Nephron progenitor cell (in vitro differentiated cells): Measurements from ENCODE around the gene PDE6C.

ENCODE experiments used
- DNase-seq: peaks from one replicate; pipeline ENCODE4 v3.0.0; 2021
- H3K27ac Mint-ChIP-seq: 2 replicates; pipeline ENCODE4 v1.8.0; 2021; ENCODE audit warnings: mild to moderate bottlenecking, moderate library complexity, mixed read lengths
- H3K27me3 Mint-ChIP-seq: 2 replicates; pipeline ENCODE4 v1.8.0; 2021; ENCODE audit warnings: mild to moderate bottlenecking, low read depth, mixed read lengths; ENCODE audit not compliant: poor library complexity
- H3K36me3 Mint-ChIP-seq: 2 replicates; pipeline ENCODE4 v1.8.0; 2021; ENCODE audit warnings: low read depth, mixed read lengths
- H3K4me1 Mint-ChIP-seq: 2 replicates; pipeline ENCODE4 v1.8.0; 2021; ENCODE audit warnings: mixed read lengths
- H3K4me3 Mint-ChIP-seq: 2 replicates; pipeline ENCODE4 v1.8.0; 2021; ENCODE audit warnings: mild to moderate bottlenecking, moderate library complexity, mixed read lengths
- H3K9me3 Mint-ChIP-seq: 2 replicates; pipeline ENCODE4 v1.8.0; 2021; ENCODE audit warnings: mild to moderate bottlenecking, moderate library complexity, mixed read lengths
- CTCF ChIP-seq: fragments of 200-600 bp; sonication (generic); IDR thresholded peaks from 2 replicates; pipeline ENCODE4 v1.5.0; 2021; ENCODE audit warnings: antibody characterized with exemption

The PDE6C gene

GRCh38 chr10:93628858-93629257 lies 16.5 kb downstream of the PDE6C start:
- H3K9me3 Mint-ChIP-seq: peaks cover 4% of the 10 kb centered on the region
- DNase-seq: no peak
- H3K27ac Mint-ChIP-seq: peak overlapping the region; percentile 56
- no peaks in the 10 kb centered on the region for H3K36me3 Mint-ChIP-seq
- peaks cover 38% of the 10 kb centered on the region for H3K4me1 Mint-ChIP-seq
- H3K27me3 Mint-ChIP-seq: peaks cover 9% of the 10 kb centered on the region
- TF ChIP-seq CTCF: no peak
- no peak overlapping the region for H3K4me3 Mint-ChIP-seq

- H3K27me3 Mint-ChIP-seq: peaks cover 9% of the 10 kb centered on the region
- H3K27ac Mint-ChIP-seq: no peak overlapping the region
- peak overlapping the region; percentile 41 for H3K4me3 Mint-ChIP-seq
- no peaks in the 10 kb centered on the region for H3K36me3 Mint-ChIP-seq
- peaks cover 4% of the 10 kb centered on the region for H3K9me3 Mint-ChIP-seq
- DNase-seq: no peak
- H3K4me1 Mint-ChIP-seq: peaks cover 38% of the 10 kb centered on the region
- no peak for TF ChIP-seq CTCF
Observed at GRCh38 chr10:93629647-93630305, 17.4 kb downstream of the PDE6C start.

- Mint-ChIP-seq H3K27ac (no peak overlapping the region), H3K27me3 (peaks cover 13% of the 10 kb centered on the region), H3K4me3 (no peak overlapping the region)
Observed at GRCh38 chr10:93630625-93631557, 18.6 kb downstream of the PDE6C start.

GRCh38 chr10:93639791-93640190 lies 27.5 kb downstream of the PDE6C start:
- peaks cover 14% of the 10 kb centered on the region for H3K27me3 Mint-ChIP-seq
- H3K4me1 Mint-ChIP-seq: no peaks in the 10 kb centered on the region
- DNase-seq: no peak
- no peak overlapping the region for H3K4me3 Mint-ChIP-seq
- no peak for TF ChIP-seq CTCF
- H3K9me3 Mint-ChIP-seq: no peaks in the 10 kb centered on the region
- H3K36me3 Mint-ChIP-seq: no peaks in the 10 kb centered on the region
- H3K27ac Mint-ChIP-seq: no peak overlapping the region

More at GRCh38 chr10:93630625-93631557, 18.6 kb downstream of the PDE6C start:
- Mint-ChIP-seq H3K4me1 (peaks cover 38% of the 10 kb centered on the region), H3K36me3 (no peaks in the 10 kb centered on the region), H3K9me3 (peaks cover 4% of the 10 kb centered on the region)
- no peak for TF ChIP-seq CTCF
- DNase-seq: no peak

- Mint-ChIP-seq H3K4me3 (no peak overlapping the region), H3K27me3 (peaks cover 5% of the 10 kb centered on the region), H3K27ac (no peak overlapping the region), H3K9me3 (no peaks in the 10 kb centered on the region), H3K36me3 (no peaks in the 10 kb centered on the region), H3K4me1 (no peaks in the 10 kb centered on the region)
- TF ChIP-seq CTCF: no peak
- DNase-seq: no peak
Observed at GRCh38 chr10:93652857-93653256, 40.5 kb downstream of the PDE6C start.
